ENCODE measurements around the gene LONP2. TPM values are rescaled to one million over a fixed set of nuclear protein-coding genes. Genes with fewer than 3 reads are reported as not detected.

LONP2 gene
- total RNA-seq, 2 donors from 2014 or later = 62.4 to 69.2 TPM

DNA sequence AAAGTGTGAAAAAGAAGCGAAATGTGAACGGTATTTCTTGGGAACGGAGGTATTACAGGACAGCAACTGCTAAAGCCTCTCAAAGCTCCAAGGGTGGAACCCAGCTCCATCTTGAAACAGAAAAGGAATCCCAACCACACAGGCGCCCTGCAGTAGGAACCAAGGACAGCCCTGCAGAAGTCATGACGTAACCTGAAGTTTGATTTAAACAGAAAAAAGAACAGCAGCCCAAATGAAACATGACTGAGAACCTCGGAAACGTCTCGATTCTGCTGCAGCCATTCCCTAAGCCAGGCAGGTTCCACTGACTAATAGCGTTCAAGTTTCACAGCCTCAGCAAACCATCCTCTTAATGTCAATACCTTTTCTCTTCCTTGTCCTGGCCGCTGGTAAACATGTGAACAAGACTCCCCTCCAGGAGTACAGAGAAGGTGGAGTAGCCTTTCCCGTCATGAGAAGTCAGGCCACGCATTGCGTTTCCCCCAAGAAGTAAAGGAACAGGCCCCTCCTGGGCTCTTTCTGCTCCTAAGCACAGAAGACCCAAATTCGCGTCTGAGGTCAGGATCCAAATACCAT, 121.0 kb downstream of the LONP2 start:
- peaks cover 14% of the 10 kb centered on the region for H3K4me1 ChIP-seq
- peak; percentile 40 for DNase-seq
- intact Hi-C loops (cut with DNase I) = no loop called here

GRCh38 chr16:48365601-48366164, 121.6 kb downstream of the LONP2 start:
- Histone ChIP-seq H3K4me3 (peak overlapping the region; percentile 40), H3K36me3 (no peaks in the 10 kb centered on the region), H3K4me1 (peaks cover 14% of the 10 kb centered on the region), H3K9me3 (no peaks in the 10 kb centered on the region), H3K9ac (ENCODE audit: low read depth in 2 of 2, low read length in 2 of 2) (peak overlapping the region; percentile 70 to 89), H3K27ac (peak overlapping the region; percentile 83), H3K27me3 (no peaks in the 10 kb centered on the region)
- DNase-seq = peak; percentile 96
- intact Hi-C loops (cut with DNase I) = no loop called here
- no peak for TF ChIP-seq CTCF (IDR thresholded peaks at IDR 0.05)

More for the DNA sequence above, 121.0 kb downstream of the LONP2 start:
- H3K27ac ChIP-seq = peak overlapping the region; percentile 83
- H3K27me3 ChIP-seq = no peaks in the 10 kb centered on the region
- no peaks in the 10 kb centered on the region for H3K9me3 ChIP-seq
- H3K36me3 ChIP-seq = no peaks in the 10 kb centered on the region
- peak overlapping the region; percentile 40 for H3K4me3 ChIP-seq
- H3K9ac ChIP-seq (ENCODE audit: low read depth in 2 of 2, low read length in 2 of 2) = peak overlapping the region; percentile 68 to 84
- TF ChIP-seq CTCF (IDR thresholded peaks at IDR 0.05) = no peak

DNA sequence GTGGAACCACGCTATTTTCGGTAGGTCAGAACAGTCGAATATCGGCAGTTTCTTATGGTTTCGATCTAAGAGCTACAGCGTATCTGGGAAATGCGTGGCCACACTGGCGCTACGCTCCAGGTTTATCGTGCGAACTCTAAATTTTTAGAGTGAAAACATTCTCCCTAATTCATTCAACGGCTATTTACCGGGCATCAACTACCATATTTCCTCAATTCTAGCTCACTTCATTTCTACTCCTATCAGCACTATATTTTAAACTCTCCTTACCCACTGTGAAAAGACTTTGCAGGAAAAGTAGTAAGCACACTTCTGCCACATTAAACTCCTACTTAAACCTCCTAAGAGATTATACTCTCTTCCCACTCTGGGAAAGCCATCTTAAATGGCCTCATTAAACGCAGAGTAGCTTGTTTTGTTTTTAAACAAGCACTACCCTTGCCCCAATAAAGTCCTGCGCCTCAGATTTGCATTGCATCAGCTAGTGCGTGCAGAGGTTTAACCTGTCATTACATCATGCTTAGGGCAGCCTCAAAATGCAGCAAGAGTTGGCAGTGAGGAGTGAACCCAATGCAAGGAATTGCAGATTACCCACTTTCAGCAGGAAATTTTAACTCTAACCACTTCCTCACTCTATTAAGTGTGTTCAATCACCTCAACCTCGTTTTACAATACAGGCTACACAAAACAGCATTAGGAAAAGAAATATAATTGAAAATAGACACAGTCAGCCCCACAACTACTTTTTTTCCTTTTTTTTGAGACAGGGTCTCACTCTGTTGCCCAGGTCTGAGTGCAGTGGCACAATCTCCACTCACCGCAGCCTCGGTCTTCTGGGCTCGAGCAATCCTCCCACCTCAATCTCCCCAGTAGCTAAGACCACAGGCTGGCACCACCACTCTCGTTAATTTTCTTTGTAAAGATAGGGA, 122.3 kb downstream of the LONP2 start:
- peak overlapping the region; percentile 83 for H3K27ac ChIP-seq
- TF ChIP-seq CTCF (IDR thresholded peaks at IDR 0.05) = no peak
- intact Hi-C loops (cut with DNase I) = no loop called here
- no peaks in the 10 kb centered on the region for H3K9me3 ChIP-seq
- H3K27me3 ChIP-seq = no peaks in the 10 kb centered on the region
- peak overlapping the region; percentile 40 for H3K4me3 ChIP-seq
- no peaks in the 10 kb centered on the region for H3K36me3 ChIP-seq
- H3K9ac ChIP-seq (ENCODE audit: low read depth in 2 of 2, low read length in 2 of 2) = peak overlapping the region; percentile 70 to 89
- H3K4me1 ChIP-seq = peaks cover 14% of the 10 kb centered on the region
- DNase-seq = peak; percentile 65

- Histone ChIP-seq H3K27ac (no peak overlapping the region), H3K4me1 (peaks cover 14% of the 10 kb centered on the region), H3K4me3 (no peak overlapping the region), H3K9ac (ENCODE audit: low read depth in 2 of 2, low read length in 2 of 2) (no peak overlapping the region), H3K9me3 (no peaks in the 10 kb centered on the region), H3K27me3 (no peaks in the 10 kb centered on the region), H3K36me3 (no peaks in the 10 kb centered on the region)
- intact Hi-C loops (cut with DNase I) = no loop called here
- DNase-seq = no peak
- no peak for TF ChIP-seq CTCF (IDR thresholded peaks at IDR 0.05)
Measured at GRCh38 chr16:48367441-48368049, 123.4 kb downstream of the LONP2 start.

DNA sequence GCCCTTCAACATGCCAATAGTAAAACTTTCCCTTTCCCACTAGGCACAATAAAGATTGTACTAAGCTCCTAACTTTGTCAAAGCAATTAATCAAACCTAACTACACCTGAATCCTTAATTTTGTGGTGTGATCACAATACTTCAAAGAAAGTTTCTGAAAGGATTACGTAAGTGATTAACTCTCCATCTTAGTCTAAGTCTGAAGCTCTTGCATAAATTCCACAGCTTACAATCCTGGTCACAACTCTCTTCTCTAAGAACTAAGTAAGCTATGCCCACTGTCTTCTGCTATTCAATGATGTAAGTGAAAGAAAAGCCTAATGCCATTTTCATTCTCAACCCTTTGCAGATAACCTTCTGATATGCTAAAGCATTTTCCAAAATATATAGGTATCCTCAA, 125.7 kb downstream of the LONP2 start:
- Histone ChIP-seq H3K4me3 (no peak overlapping the region), H3K36me3 (no peaks in the 10 kb centered on the region), H3K27me3 (no peaks in the 10 kb centered on the region), H3K27ac (no peak overlapping the region), H3K9me3 (no peaks in the 10 kb centered on the region), H3K4me1 (peaks cover 11% of the 10 kb centered on the region), H3K9ac (ENCODE audit: low read depth in 2 of 2, low read length in 2 of 2) (no peak overlapping the region)
- intact Hi-C loops (cut with DNase I) = loop anchor here (5.0 kb wide), 1 partner anchor 248 kb away; no protein-coding TSS in a partner anchor
- no peak for DNase-seq
- TF ChIP-seq CTCF (IDR thresholded peaks at IDR 0.05) = no peak
